Sigmoid colon (tissue), 4 donors: Measurements from ENCODE around the gene PSMD8.

Source experiments
- EP300 ChIP-seq, 4 donors: sonication (generic); formaldehyde crosslinking; IDR thresholded peaks; one replicate each; pipeline ENCODE4 v1.6.1; 2017; ENCODE audit warnings: antibody characterized with exemption in 4 of 4
- POLR2A ChIP-seq, 2 donors: fragments of 450-650 bp; IDR thresholded peaks; one replicate each; pipeline ENCODE4 v1.6.1; 2016; ENCODE audit warnings: antibody characterized with exemption in 2 of 2, mild to moderate bottlenecking in 2 of 2, moderate library complexity in 2 of 2
- POLR2AphosphoS5 ChIP-seq, 4 donors: sonication (generic); formaldehyde crosslinking; IDR thresholded peaks; one replicate each; pipeline ENCODE4 v1.6.1; 2017; ENCODE audit warnings: antibody characterized with exemption in 4 of 4
- TF ChIP-seq, protein P1 (sequence below), 4 experiments: fragments of 450-650 bp in 3 of 4; fragments of 200-600 bp in 1 of 4; IDR thresholded peaks; one replicate each; pipeline ENCODE4 v1.5.1; 2016 to 2019; ENCODE audit warnings: antibody characterized with exemption in 4 of 4, mild to moderate bottlenecking in 3 of 4, moderate library complexity in 2 of 4

DNA sequence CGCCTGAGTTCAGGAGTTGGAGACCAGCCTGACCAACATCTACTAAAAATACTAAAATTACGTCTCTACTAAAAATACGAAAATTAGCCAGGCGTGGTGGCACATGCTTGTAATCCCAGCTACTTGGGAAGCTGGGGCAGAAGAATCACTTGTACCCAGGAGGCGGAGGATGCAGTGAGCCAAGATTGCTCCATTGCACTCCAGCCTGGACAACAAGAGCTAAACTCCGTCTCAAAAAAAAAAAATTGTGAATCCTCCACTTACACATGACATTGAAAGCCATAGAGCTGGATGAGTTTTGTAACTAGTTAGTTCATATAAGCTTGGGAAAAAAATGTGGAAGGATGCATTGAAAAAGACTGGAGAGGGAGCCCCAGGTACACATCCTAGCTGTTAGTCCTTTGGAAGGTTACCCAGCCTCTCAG is 452 bp upstream of the PSMD8 start:
- TF ChIP-seq, protein P1, sequence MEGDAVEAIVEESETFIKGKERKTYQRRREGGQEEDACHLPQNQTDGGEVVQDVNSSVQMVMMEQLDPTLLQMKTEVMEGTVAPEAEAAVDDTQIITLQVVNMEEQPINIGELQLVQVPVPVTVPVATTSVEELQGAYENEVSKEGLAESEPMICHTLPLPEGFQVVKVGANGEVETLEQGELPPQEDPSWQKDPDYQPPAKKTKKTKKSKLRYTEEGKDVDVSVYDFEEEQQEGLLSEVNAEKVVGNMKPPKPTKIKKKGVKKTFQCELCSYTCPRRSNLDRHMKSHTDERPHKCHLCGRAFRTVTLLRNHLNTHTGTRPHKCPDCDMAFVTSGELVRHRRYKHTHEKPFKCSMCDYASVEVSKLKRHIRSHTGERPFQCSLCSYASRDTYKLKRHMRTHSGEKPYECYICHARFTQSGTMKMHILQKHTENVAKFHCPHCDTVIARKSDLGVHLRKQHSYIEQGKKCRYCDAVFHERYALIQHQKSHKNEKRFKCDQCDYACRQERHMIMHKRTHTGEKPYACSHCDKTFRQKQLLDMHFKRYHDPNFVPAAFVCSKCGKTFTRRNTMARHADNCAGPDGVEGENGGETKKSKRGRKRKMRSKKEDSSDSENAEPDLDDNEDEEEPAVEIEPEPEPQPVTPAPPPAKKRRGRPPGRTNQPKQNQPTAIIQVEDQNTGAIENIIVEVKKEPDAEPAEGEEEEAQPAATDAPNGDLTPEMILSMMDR (IDR thresholded peaks at IDR 0.05) = no peak
- TF ChIP-seq EP300 (IDR thresholded peaks at IDR 0.05) (no peak), POLR2A (IDR thresholded peaks at IDR 0.05) (no peak), POLR2AphosphoS5 (IDR thresholded peaks at IDR 0.05) (no peak)
